PC-3 (cell line): ENCODE measurements around the gene CBFA2T3. TPM values are rescaled to one million over a fixed set of nuclear protein-coding genes. Genes with fewer than 3 reads are reported as not detected.

Experiments
- ATAC-seq: fragments of 200-7000 bp; cut with Tn5 transposase; 2 replicates; pipeline ENCODE4 v1.9.1; 2020; ENCODE audit warnings: mild to moderate bottlenecking, moderate library complexity
- BruUV-seq: library from RNA; stranded (reverse); fragments of 400-500 nt; replicated peaks from 2 replicates; lab custom pipeline; 2021; lab: Mats Ljungman, UMichigan
- CTCF ChIA-PET: fragments of 300-600 bp; sonication (Branson Sonifier 250); formaldehyde crosslinking; loops from one replicate; lab custom pipeline; 2022; ENCODE audit warnings: antibody characterized with exemption; lab: Charles Lee
- POLR2A ChIA-PET: fragments of 300-600 bp; sonication (Branson Sonifier 250); formaldehyde crosslinking; loops from one replicate; lab custom pipeline; 2022; ENCODE audit warnings: antibody characterized with exemption; ENCODE audit not compliant: unreplicated experiment; lab: Charles Lee
- DNase-seq: peaks from one replicate; pipeline ENCODE4 v3.0.0-alpha.2; 2015
- H2AFZ ChIP-seq: fragments of 300-600 bp; sonication (generic); 2 replicates; pipeline ENCODE4 v1.6.0; 2016; ENCODE audit warnings: antibody characterized with exemption, low read length
- H3F3A ChIP-seq: fragments of 300-600 bp; sonication (generic); one replicate; pipeline ENCODE4 v1.6.0; 2017; ENCODE audit warnings: antibody characterized with exemption, low read length, control low read depth, mild to moderate bottlenecking; ENCODE audit not compliant: unreplicated experiment
- H3K27ac ChIP-seq: fragments of 300-600 bp; sonication (generic); 2 replicates; pipeline ENCODE4 v1.5.1; 2016; ENCODE audit warnings: mild to moderate bottlenecking, low read length
- H3K27me3 ChIP-seq: fragments of 300-600 bp; sonication (generic); 2 replicates; pipeline ENCODE4 v1.6.1; 2016; ENCODE audit warnings: low read length, mixed read lengths
- H3K36me3 ChIP-seq: fragments of 300-600 bp; sonication (generic); 2 replicates; pipeline ENCODE4 v1.6.1; 2016; ENCODE audit warnings: low read depth, mixed run types, low read length, mixed read lengths
- H3K4me1 ChIP-seq: fragments of 300-600 bp; sonication (generic); 2 replicates; pipeline ENCODE4 v1.5.1; 2016; ENCODE audit warnings: low read length; ENCODE audit not compliant: insufficient read depth
- H3K4me2 ChIP-seq: fragments of 300-600 bp; sonication (generic); 2 replicates; pipeline ENCODE4 v1.6.0; 2016; ENCODE audit warnings: low read length
- H3K4me3 ChIP-seq: fragments of 300-600 bp; sonication (generic); 2 replicates; pipeline ENCODE4 v1.5.1; 2016; ENCODE audit warnings: mild to moderate bottlenecking, low read length, mixed read lengths
- H3K79me2 ChIP-seq: fragments of 300-600 bp; sonication (generic); 2 replicates; pipeline ENCODE4 v1.6.1; 2017; ENCODE audit warnings: low read length, mixed read lengths
- H3K9ac ChIP-seq: fragments of 300-600 bp; sonication (generic); 2 replicates; pipeline ENCODE4 v1.6.0; 2016; ENCODE audit warnings: mild to moderate bottlenecking, low read length
- H3K9me2 ChIP-seq: fragments of 300-600 bp; sonication (generic); replicated peaks from 2 replicates; pipeline ENCODE4 v1.6.1; 2016; ENCODE audit warnings: mixed run types, low read length, mixed read lengths
- H3K9me3 ChIP-seq: fragments of 300-600 bp; sonication (generic); 2 replicates; pipeline ENCODE4 v1.6.1; 2016; ENCODE audit warnings: low read length, mixed read lengths
- H4K20me1 ChIP-seq: fragments of 300-600 bp; sonication (generic); 2 replicates; pipeline ENCODE4 v1.6.1; 2016; ENCODE audit warnings: low read length, mixed read lengths
- EZH2 ChIP-seq: fragments of 300-600 bp; sonication (generic); IDR thresholded peaks from one replicate; pipeline ENCODE4 v1.6.1; 2017; ENCODE audit warnings: antibody characterized with exemption, mild to moderate bottlenecking, low read length; ENCODE audit not compliant: unreplicated experiment
- EZH2phosphoT487 ChIP-seq: fragments of 300-600 bp; sonication (generic); IDR thresholded peaks from 2 replicates; pipeline ENCODE4 v1.6.1; 2018; ENCODE audit warnings: mild to moderate bottlenecking, antibody characterized with exemption, low read length, borderline replicate concordance
- intact Hi-C: fragments of 100-400 bp; cut with micrococcal nuclease; formaldehyde crosslinking; loops from 2 replicates; pipeline ENCODE4 v1.9.0; 2023
- total RNA-seq: library from RNA; depleted of rRNA; stranded (reverse); fragments of >200 nt; gene quantifications from 2 replicates; pipeline ENCODE4 v1.2.3, GENCODE V29; 2014
- TF ChIP-seq, protein P1 (sequence below): fragments of 300-600 bp; sonication (generic); conservative IDR thresholded peaks from 2 replicates; pipeline ENCODE4 v1.5.1; 2017; ENCODE audit warnings: antibody characterized with exemption, low read depth, mild to moderate bottlenecking, low read length

CBFA2T3 gene
- total RNA-seq, 1 experiment from 2014 or later, result not detected

- H3K27me3 ChIP-seq, result no peaks in the 10 kb centered on the region
- POLR2A ChIA-PET, result no interaction called here
- ATAC-seq (no peak), DNase-seq (no peak)
- H3K79me2 ChIP-seq, result no peaks in the 10 kb centered on the region
- no TSS peak for BruUV-seq
- no peak overlapping the region for H3K4me3 ChIP-seq
- no peaks in the 10 kb centered on the region for H3K4me1 ChIP-seq
- H4K20me1 ChIP-seq, result no peaks in the 10 kb centered on the region
- H3K36me3 ChIP-seq, result no peaks in the 10 kb centered on the region
- no peak overlapping the region for H3K9ac ChIP-seq
- H3K9me3 ChIP-seq, result no peaks in the 10 kb centered on the region
- TF ChIP-seq, protein P1, sequence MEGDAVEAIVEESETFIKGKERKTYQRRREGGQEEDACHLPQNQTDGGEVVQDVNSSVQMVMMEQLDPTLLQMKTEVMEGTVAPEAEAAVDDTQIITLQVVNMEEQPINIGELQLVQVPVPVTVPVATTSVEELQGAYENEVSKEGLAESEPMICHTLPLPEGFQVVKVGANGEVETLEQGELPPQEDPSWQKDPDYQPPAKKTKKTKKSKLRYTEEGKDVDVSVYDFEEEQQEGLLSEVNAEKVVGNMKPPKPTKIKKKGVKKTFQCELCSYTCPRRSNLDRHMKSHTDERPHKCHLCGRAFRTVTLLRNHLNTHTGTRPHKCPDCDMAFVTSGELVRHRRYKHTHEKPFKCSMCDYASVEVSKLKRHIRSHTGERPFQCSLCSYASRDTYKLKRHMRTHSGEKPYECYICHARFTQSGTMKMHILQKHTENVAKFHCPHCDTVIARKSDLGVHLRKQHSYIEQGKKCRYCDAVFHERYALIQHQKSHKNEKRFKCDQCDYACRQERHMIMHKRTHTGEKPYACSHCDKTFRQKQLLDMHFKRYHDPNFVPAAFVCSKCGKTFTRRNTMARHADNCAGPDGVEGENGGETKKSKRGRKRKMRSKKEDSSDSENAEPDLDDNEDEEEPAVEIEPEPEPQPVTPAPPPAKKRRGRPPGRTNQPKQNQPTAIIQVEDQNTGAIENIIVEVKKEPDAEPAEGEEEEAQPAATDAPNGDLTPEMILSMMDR, result no peak
- no peak for TF ChIP-seq EZH2phosphoT487
- TF ChIP-seq EZH2, result no peak
- CTCF ChIA-PET, result no interaction called here
- H3K27ac ChIP-seq, result no peak overlapping the region
- H2AFZ ChIP-seq, result no peak overlapping the region
- intact Hi-C loops, result no loop called here
- H3F3A ChIP-seq, result no peaks in the 10 kb centered on the region
- no peak overlapping the region for H3K4me2 ChIP-seq
- no peaks in the 10 kb centered on the region for H3K9me2 ChIP-seq
Observed at GRCh38 chr16:88872650-88873331, 104.2 kb downstream of the CBFA2T3 start.

GRCh38 chr16:88871730-88872416 lies 105.1 kb downstream of the CBFA2T3 start:
- ChIA-PET POLR2A (no interaction called here), CTCF (no interaction called here)
- H3K27ac ChIP-seq, result no peak overlapping the region
- H3K9me2 ChIP-seq, result no peaks in the 10 kb centered on the region
- TF ChIP-seq EZH2, result no peak
- no peak overlapping the region for H3K4me3 ChIP-seq
- H3K79me2 ChIP-seq, result no peaks in the 10 kb centered on the region
- H3K27me3 ChIP-seq, result no peaks in the 10 kb centered on the region
- H3K4me1 ChIP-seq, result no peaks in the 10 kb centered on the region
- H3K9me3 ChIP-seq, result no peaks in the 10 kb centered on the region
- H3K4me2 ChIP-seq, result no peak overlapping the region
- intact Hi-C loops, result no loop called here
- ATAC-seq (no peak), DNase-seq (no peak)
- H3F3A ChIP-seq, result no peaks in the 10 kb centered on the region
- H4K20me1 ChIP-seq, result no peaks in the 10 kb centered on the region
- H3K36me3 ChIP-seq, result no peaks in the 10 kb centered on the region
- H3K9ac ChIP-seq, result no peak overlapping the region
- H2AFZ ChIP-seq, result no peak overlapping the region
- no TSS peak for BruUV-seq

GRCh38 chr16:88871349-88871702 lies 105.7 kb downstream of the CBFA2T3 start:
- POLR2A ChIA-PET, result no interaction called here
- Histone ChIP-seq H2AFZ (no peak overlapping the region), H3K79me2 (no peaks in the 10 kb centered on the region), H3K9me3 (no peaks in the 10 kb centered on the region), H3K4me1 (no peaks in the 10 kb centered on the region), H3K27me3 (no peaks in the 10 kb centered on the region), H3K9me2 (no peaks in the 10 kb centered on the region), H3K4me3 (no peak overlapping the region), H3F3A (no peaks in the 10 kb centered on the region), H3K9ac (no peak overlapping the region), H3K27ac (no peak overlapping the region), H3K36me3 (no peaks in the 10 kb centered on the region), H4K20me1 (no peaks in the 10 kb centered on the region), H3K4me2 (no peak overlapping the region)
- CTCF ChIA-PET, result no interaction called here
- no peak for TF ChIP-seq EZH2phosphoT487
- TF ChIP-seq, protein P1, result no peak
- TF ChIP-seq EZH2, result no peak
- no peak for DNase-seq
- no TSS peak for BruUV-seq
- intact Hi-C loops, result no loop called here
- ATAC-seq, result no peak
